GM23248 (cell line): ENCODE results near the gene SH3TC2. TPM values are rescaled to one million over a fixed set of nuclear protein-coding genes. Genes with fewer than 3 reads are reported as not detected.
"Not testable (repeated sequence)": the region's sequence is repeated elsewhere in the genome, so short reads cannot be mapped to it uniquely, and the experiment has no call there.

Source experiments
- DNase-seq: peaks from one replicate; pipeline ENCODE4 v3.0.0-alpha.2; 2015
- H2AFZ ChIP-seq: fragments of 200-600 bp; sonication (generic); 2 replicates; pipeline ENCODE4 v1.6.1; 2016; ENCODE audit warnings: antibody characterized with exemption
- H3F3A ChIP-seq: fragments of 200-600 bp; sonication (generic); 2 replicates; pipeline ENCODE4 v1.6.1; 2016; ENCODE audit warnings: mild to moderate bottlenecking, antibody characterized with exemption, mixed run types; ENCODE audit not compliant: insufficient read depth
- H3K27ac ChIP-seq: fragments of 200-600 bp; sonication (generic); 2 replicates; pipeline ENCODE4 v1.5.1; 2016; ENCODE audit warnings: mild to moderate bottlenecking
- H3K27me3 ChIP-seq: fragments of 200-600 bp; sonication (generic); replicated peaks from 2 replicates; pipeline ENCODE4 v1.6.1; 2016; ENCODE audit warnings: mild to moderate bottlenecking; ENCODE audit not compliant: insufficient read depth
- H3K36me3 ChIP-seq: fragments of 200-600 bp; sonication (generic); 2 replicates; pipeline ENCODE4 v1.6.1; 2016; ENCODE audit warnings: low read depth, mild to moderate bottlenecking
- H3K4me1 ChIP-seq: fragments of 200-600 bp; sonication (generic); 2 replicates; pipeline ENCODE4 v1.6.1; 2016; ENCODE audit warnings: mild to moderate bottlenecking; ENCODE audit not compliant: insufficient read depth
- H3K4me2 ChIP-seq: fragments of 200-600 bp; sonication (generic); one replicate; pipeline ENCODE4 v1.6.1; 2016; ENCODE audit warnings: mild to moderate bottlenecking; ENCODE audit not compliant: unreplicated experiment
- H3K4me3 ChIP-seq: fragments of 200-600 bp; sonication (generic); 2 replicates; pipeline ENCODE4 v1.5.1; 2016; ENCODE audit warnings: mild to moderate bottlenecking
- H3K79me2 ChIP-seq: fragments of 200-600 bp; sonication (generic); 2 replicates; pipeline ENCODE4 v1.6.1; 2016; ENCODE audit warnings: mild to moderate bottlenecking; ENCODE audit not compliant: insufficient read depth
- H3K9ac ChIP-seq: fragments of 200-600 bp; sonication (generic); 2 replicates; pipeline ENCODE4 v1.6.1; 2016; ENCODE audit warnings: mild to moderate bottlenecking
- H3K9me2 ChIP-seq: fragments of 200-600 bp; sonication (generic); 2 replicates; pipeline ENCODE4 v1.6.1; 2016; ENCODE audit warnings: mixed run types, mild to moderate bottlenecking, moderate library complexity; ENCODE audit not compliant: insufficient read depth
- H3K9me3 ChIP-seq: fragments of 200-600 bp; sonication (generic); one replicate; pipeline ENCODE4 v1.6.1; 2017; ENCODE audit warnings: low read depth
- H4K20me1 ChIP-seq: fragments of 200-600 bp; sonication (generic); 2 replicates; pipeline ENCODE4 v1.6.0; 2016; ENCODE audit not compliant: insufficient read depth
- EZH2 ChIP-seq: fragments of 200-600 bp; sonication (generic); IDR thresholded peaks from 2 replicates; pipeline ENCODE4 v1.6.1; 2018; ENCODE audit warnings: antibody characterized with exemption, mild to moderate bottlenecking; ENCODE audit not compliant: insufficient read depth, poor library complexity, severe bottlenecking
- EZH2phosphoT487 ChIP-seq: fragments of 200-600 bp; sonication (generic); IDR thresholded peaks from 2 replicates; pipeline ENCODE4 v1.6.1; 2018; ENCODE audit warnings: antibody characterized with exemption, moderate library complexity, mild to moderate bottlenecking, low read depth; ENCODE audit not compliant: insufficient read depth
- WGBS, 2 experiments: methylation state at CpG; one replicate each; pipeline ENCODE4 v1.1.6; 2015 to 2017; ENCODE audit warnings: low lambda C conversion rate in 2 of 2, low coverage in 1 of 2; ENCODE audit errors: missing lambda C conversion rate in 2 of 2; 5-methylcytosine and 5-hydroxymethylcytosine counted together
- in situ Hi-C: fragments of 300-500 bp; cut with MboI; formaldehyde crosslinking; loops from 2 replicates; pipeline ENCODE4 v1.15.0; 2020
- polyA plus RNA-seq: library from polyadenylated mRNA; unstranded; fragments of >200 nt; fragmentation: Nextera tagmentation; extraction: Ambion mirVana; gene quantifications from 2 replicates; pipeline ENCODE4 v1.2.1, GENCODE V29; 2016
- total RNA-seq: library from RNA; depleted of rRNA; stranded (reverse); fragments of >200 nt; shearing (Covaris generic); gene quantifications from 2 replicates; pipeline ENCODE4 v1.2.3, GENCODE V29; 2014

Gene SH3TC2
- total and polyA plus RNA-seq, 2 experiments from 2014 or later: 0.88 to 1.1 TPM

DNA sequence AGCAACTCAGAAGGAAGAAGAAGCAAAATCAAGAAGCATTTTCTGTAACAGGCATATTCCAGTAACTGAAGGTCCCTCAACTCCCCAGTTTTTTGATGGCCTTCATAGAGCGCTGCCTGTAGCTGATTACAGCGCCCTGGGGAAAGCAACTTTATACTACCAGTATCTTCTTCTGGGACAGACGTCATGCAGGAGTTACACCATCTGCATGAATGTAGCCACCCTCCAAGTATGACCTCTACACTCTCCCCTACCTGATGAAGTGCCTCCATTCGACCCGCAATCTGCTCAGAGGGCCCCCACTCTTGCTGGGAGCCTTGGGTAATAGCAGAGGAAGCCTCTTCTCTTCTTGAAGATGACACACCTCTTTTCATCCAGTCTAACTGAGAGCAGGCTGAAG is 21.0 kb upstream of the SH3TC2 start:
- Histone ChIP-seq H3K4me3 (no peak overlapping the region), H2AFZ (no peak overlapping the region), H3K27ac (no peak overlapping the region), H4K20me1 (no peaks in the 10 kb centered on the region), H3K9me2 (no peaks in the 10 kb centered on the region), H3K9me3 (no peaks in the 10 kb centered on the region), H3K79me2 (no peaks in the 10 kb centered on the region), H3K4me1 (no peaks in the 10 kb centered on the region), H3K27me3 (peaks cover 6% of the 10 kb centered on the region), H3K36me3 (no peaks in the 10 kb centered on the region), H3K9ac (no peak overlapping the region), H3F3A (no peaks in the 10 kb centered on the region), H3K4me2 (no peak overlapping the region)
- in situ Hi-C loops: no loop called here
- TF ChIP-seq EZH2 (no peak), EZH2phosphoT487 (no peak)
- 68 to 71% methylated on average over 5 of the region's 5 CpGs for WGBS, 2 experiments
- no peak for DNase-seq

DNA sequence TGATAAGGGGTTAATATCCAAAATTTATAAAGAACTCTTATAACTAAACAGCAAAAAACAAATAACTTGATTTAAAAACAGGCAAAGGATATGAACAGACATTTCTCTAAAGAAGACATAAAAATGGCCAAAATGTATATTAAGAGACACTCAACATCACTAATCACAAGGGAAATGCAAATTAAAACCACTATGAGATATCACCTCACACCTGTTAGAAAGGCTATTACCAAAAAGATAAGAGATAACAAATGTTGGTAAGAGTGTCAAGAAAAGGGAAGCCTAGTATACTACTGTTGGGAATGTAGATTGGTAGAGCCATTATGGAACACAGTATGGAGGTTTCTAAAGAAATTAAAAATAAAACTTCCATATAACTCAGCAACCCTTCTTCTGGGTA is 19.4 kb upstream of the SH3TC2 start:
- no peaks in the 10 kb centered on the region for H3K9me2 ChIP-seq
- H3K36me3 ChIP-seq: no peaks in the 10 kb centered on the region
- H2AFZ ChIP-seq: no peak overlapping the region
- H3K9me3 ChIP-seq: no peaks in the 10 kb centered on the region
- no peaks in the 10 kb centered on the region for H3F3A ChIP-seq
- peaks cover 6% of the 10 kb centered on the region for H3K27me3 ChIP-seq
- DNase-seq: no peak
- no peak overlapping the region for H3K4me2 ChIP-seq
- no peak overlapping the region for H3K9ac ChIP-seq
- H3K27ac ChIP-seq: no peak overlapping the region
- no peak overlapping the region for H3K4me3 ChIP-seq
- H4K20me1 ChIP-seq: no peaks in the 10 kb centered on the region
- in situ Hi-C loops: no loop called here
- no peak for TF ChIP-seq EZH2
- no peak for TF ChIP-seq EZH2phosphoT487
- no peaks in the 10 kb centered on the region for H3K79me2 ChIP-seq
- H3K4me1 ChIP-seq: no peaks in the 10 kb centered on the region

DNA sequence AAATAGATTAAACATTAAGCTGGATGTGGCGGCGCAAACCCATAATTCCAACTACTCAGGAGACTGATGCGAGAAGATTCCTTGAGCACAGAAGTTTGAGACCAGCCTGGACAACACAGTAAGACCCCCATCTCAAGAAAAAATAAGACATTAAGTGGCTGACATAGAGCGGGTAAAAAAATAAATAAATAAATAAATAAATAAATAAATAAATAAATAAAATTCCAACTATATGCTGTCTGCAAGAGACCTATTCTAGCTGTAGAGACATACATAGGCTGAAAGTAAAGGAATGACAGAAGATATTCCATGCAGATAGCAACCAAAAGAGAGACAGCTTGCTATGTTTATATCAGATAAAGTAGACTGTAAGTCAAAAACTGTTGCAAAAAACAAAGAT is 17.4 kb upstream of the SH3TC2 start:
- Histone ChIP-seq H3K27ac (no peak overlapping the region), H2AFZ (no peak overlapping the region), H3F3A (no peaks in the 10 kb centered on the region), H3K27me3 (peaks cover 6% of the 10 kb centered on the region; the same call in 1 of the 2 replicates), H3K36me3 (no peaks in the 10 kb centered on the region), H3K9me2 (no peaks in the 10 kb centered on the region), H3K4me3 (no peak overlapping the region), H3K9ac (no peak overlapping the region), H3K79me2 (no peaks in the 10 kb centered on the region), H4K20me1 (no peaks in the 10 kb centered on the region), H3K4me2 (no peak overlapping the region), H3K4me1 (no peaks in the 10 kb centered on the region), H3K9me3 (no peaks in the 10 kb centered on the region)
- WGBS, 2 experiments: 77 to 87% methylated on average over 4 of the region's 4 CpGs
- no peak for DNase-seq
- in situ Hi-C loops: no loop called here
- TF ChIP-seq EZH2phosphoT487 (no peak), EZH2 (no peak)

DNA sequence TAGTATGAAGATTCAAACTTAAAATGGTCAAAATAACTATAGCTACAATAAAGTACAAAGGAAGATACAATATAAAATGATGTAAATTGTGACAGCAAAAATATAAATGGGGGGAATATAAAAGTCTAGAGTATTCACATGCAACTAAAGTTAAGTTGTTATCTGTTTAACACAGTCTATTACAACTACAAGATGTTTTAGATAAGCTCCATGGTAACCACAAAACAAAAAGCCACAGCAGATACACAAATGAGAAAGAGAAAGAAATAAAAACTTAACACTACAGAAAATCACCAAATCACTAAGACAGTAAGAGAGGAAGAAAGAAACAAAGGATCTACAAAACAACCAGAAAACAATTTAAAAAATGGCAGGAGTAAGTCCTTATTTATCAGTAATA is 17.0 kb upstream of the SH3TC2 start:
- no peak overlapping the region for H3K27ac ChIP-seq
- H3F3A ChIP-seq: no peaks in the 10 kb centered on the region
- H3K9me2 ChIP-seq: no peaks in the 10 kb centered on the region
- in situ Hi-C loops: no loop called here
- no peak overlapping the region for H3K4me2 ChIP-seq
- TF ChIP-seq EZH2: no peak
- no peak for TF ChIP-seq EZH2phosphoT487
- no peak for DNase-seq
- H3K9ac ChIP-seq: no peak overlapping the region
- no peaks in the 10 kb centered on the region for H4K20me1 ChIP-seq
- no peak overlapping the region for H3K4me3 ChIP-seq
- no peaks in the 10 kb centered on the region for H3K9me3 ChIP-seq
- H3K79me2 ChIP-seq: no peaks in the 10 kb centered on the region
- H3K4me1 ChIP-seq: no peaks in the 10 kb centered on the region
- H3K36me3 ChIP-seq: no peaks in the 10 kb centered on the region
- no peak overlapping the region for H2AFZ ChIP-seq
- peaks cover 6% of the 10 kb centered on the region; the same call in 1 of the 2 replicates for H3K27me3 ChIP-seq

DNA sequence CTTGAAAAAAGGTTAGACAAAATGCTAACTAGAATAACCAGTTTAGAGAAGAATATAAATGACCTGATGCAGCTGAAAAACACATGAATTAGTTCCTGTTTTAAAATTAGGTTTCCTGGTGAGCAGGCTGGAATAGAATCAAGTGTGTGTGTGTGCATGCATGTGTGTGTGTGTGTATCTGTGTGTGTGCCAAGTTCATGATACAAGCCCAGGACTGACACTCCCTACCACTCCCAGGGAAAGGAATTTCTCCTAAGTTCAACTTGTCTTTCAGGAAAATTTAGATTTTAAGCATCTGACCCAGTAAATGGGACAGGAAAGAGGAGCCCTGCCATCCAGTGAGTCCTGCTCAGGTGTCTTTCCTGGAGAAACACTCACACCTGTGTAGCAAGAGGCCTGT is 11.2 kb upstream of the SH3TC2 start:
- in situ Hi-C loops, H3K4me2 ChIP-seq, H3K4me3 ChIP-seq, H3K9me3 ChIP-seq, H3F3A ChIP-seq, H3K27ac ChIP-seq, H2AFZ ChIP-seq, H3K9ac ChIP-seq, DNase-seq, H3K36me3 ChIP-seq, H3K79me2 ChIP-seq, H3K9me2 ChIP-seq, H3K27me3 ChIP-seq, H4K20me1 ChIP-seq, H3K4me1 ChIP-seq: not testable (repeated sequence)
